ENCODE data around the gene SNX9.

DNA sequence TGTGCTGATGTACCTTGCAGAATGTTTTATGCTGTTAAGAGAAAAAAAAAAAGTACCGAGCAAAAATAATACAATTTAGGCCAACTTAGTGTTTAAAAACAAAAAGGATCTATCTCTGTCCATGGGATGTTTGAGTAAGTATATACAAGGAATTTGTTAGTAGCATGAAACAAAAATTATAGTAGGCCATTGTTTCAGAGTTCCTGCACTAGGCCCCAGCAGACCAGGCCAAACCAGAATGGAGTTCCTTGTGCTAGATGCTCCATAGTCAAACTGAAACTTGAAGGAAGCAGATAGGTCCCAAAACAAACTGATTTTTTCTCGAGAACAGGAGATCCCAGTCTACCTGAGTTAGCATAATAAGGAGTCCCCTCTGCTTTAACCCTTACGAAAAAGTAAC is 72.5 kb downstream of the SNX9 start:
- TF ChIP-seq, protein P1, sequence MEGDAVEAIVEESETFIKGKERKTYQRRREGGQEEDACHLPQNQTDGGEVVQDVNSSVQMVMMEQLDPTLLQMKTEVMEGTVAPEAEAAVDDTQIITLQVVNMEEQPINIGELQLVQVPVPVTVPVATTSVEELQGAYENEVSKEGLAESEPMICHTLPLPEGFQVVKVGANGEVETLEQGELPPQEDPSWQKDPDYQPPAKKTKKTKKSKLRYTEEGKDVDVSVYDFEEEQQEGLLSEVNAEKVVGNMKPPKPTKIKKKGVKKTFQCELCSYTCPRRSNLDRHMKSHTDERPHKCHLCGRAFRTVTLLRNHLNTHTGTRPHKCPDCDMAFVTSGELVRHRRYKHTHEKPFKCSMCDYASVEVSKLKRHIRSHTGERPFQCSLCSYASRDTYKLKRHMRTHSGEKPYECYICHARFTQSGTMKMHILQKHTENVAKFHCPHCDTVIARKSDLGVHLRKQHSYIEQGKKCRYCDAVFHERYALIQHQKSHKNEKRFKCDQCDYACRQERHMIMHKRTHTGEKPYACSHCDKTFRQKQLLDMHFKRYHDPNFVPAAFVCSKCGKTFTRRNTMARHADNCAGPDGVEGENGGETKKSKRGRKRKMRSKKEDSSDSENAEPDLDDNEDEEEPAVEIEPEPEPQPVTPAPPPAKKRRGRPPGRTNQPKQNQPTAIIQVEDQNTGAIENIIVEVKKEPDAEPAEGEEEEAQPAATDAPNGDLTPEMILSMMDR (conservative IDR thresholded peaks at IDR 0.05; ENCODE audit: low read length), result no peak
- no peak for TF ChIP-seq EZH2phosphoT487 (IDR thresholded peaks at IDR 0.05; ENCODE audit: borderline replicate concordance)
